Stimulated activated memory B cell treated with anti-CD40 and anti-IgM and Interleukin-4, amounts not matched to agents 10 μg/mL and 1 μg/mL and 100 μg/mL, for 72 hours (primary cell): ENCODE data around the gene CLCA1.

ENCODE experiments used
- ATAC-seq: fragments of 150-1000 bp; cut with Tn5 transposase; 2 replicates; pipeline ENCODE4 v1.10.0; 2021
- H3K27ac Mint-ChIP-seq: one replicate; pipeline ENCODE4 v1.8.0; 2022; ENCODE audit warnings: mild to moderate bottlenecking, mixed read lengths
- H3K27me3 Mint-ChIP-seq: one replicate; pipeline ENCODE4 v1.8.0; 2022; ENCODE audit warnings: mixed read lengths
- H3K36me3 Mint-ChIP-seq: one replicate; pipeline ENCODE4 v1.8.0; 2022; ENCODE audit warnings: mixed read lengths
- H3K4me1 Mint-ChIP-seq: one replicate; pipeline ENCODE4 v1.8.0; 2022; ENCODE audit warnings: mixed read lengths
- H3K4me3 Mint-ChIP-seq: one replicate; pipeline ENCODE4 v1.8.0; 2022; ENCODE audit warnings: mild to moderate bottlenecking, moderate library complexity, mixed read lengths
- H3K9me3 Mint-ChIP-seq: one replicate; pipeline ENCODE4 v1.8.0; 2022; ENCODE audit warnings: mixed read lengths

The CLCA1 gene

GRCh38 chr1:86541859-86542258 lies 73.1 kb downstream of the CLCA1 start:
- peaks cover 3% of the 10 kb centered on the region for H3K27me3 Mint-ChIP-seq
- no peak for ATAC-seq
- no peaks in the 10 kb centered on the region for H3K36me3 Mint-ChIP-seq
- no peak overlapping the region for H3K27ac Mint-ChIP-seq
- no peaks in the 10 kb centered on the region for H3K9me3 Mint-ChIP-seq
- H3K4me3 Mint-ChIP-seq, result no peak overlapping the region
- no peaks in the 10 kb centered on the region for H3K4me1 Mint-ChIP-seq

- Mint-ChIP-seq H3K9me3 (no peaks in the 10 kb centered on the region), H3K4me1 (no peaks in the 10 kb centered on the region), H3K36me3 (no peaks in the 10 kb centered on the region), H3K4me3 (no peak overlapping the region), H3K27ac (no peak overlapping the region), H3K27me3 (no peaks in the 10 kb centered on the region)
- no peak for ATAC-seq
These were observed 73.9 kb downstream of the CLCA1 start for GRCh38 chr1:86542631-86543030.

- no peak within 1 kb of the TSS for H3K4me3 Mint-ChIP-seq
- no peaks in the 10 kb centered on the region for H3K36me3 Mint-ChIP-seq
- no peaks in the 10 kb centered on the region for H3K4me1 Mint-ChIP-seq
- no peaks in the 10 kb centered on the region for H3K27me3 Mint-ChIP-seq
- no peak for ATAC-seq
- no peak within 1 kb of the TSS for H3K27ac Mint-ChIP-seq
- H3K9me3 Mint-ChIP-seq, result no peaks in the 10 kb centered on the region
These were observed 78.1 kb downstream of the CLCA1 start, which contains the start of gene CLCA4 for GRCh38 chr1:86546787-86547221. Gene CLCA4, plus strand, starts transcription at chr1:86547078. Its CDS starts 42 bp downstream, at chr1:86547120.

- Mint-ChIP-seq H3K36me3 (no peaks in the 10 kb centered on the region), H3K9me3 (no peaks in the 10 kb centered on the region), H3K27me3 (no peaks in the 10 kb centered on the region), H3K27ac (no peak overlapping the region), H3K4me1 (no peaks in the 10 kb centered on the region), H3K4me3 (no peak overlapping the region)
- ATAC-seq, result no peak
These were observed 80.1 kb downstream of the CLCA1 start for GRCh38 chr1:86548839-86549238.
